RWPE1 (cell line): ENCODE results near the gene PSMD9.

Experiments
- CTCF ChIA-PET: fragments of 350-600 bp; sonication (Branson Sonifier 250); formaldehyde crosslinking; extraction: SDS; loops from one replicate; lab custom pipeline; 2021; lab: Yijun Ruan, JAX
- POLR2A ChIA-PET: fragments of 400-600 bp; formaldehyde crosslinking; extraction: SDS; loops from one replicate; lab custom pipeline; 2020; ENCODE audit warnings: antibody characterized with exemption; ENCODE audit not compliant: low non-redundant PET; lab: Yijun Ruan, JAX
- DNase-seq: peaks from one replicate; pipeline ENCODE4 v3.0.0; 2012; ENCODE audit warnings: low spot score
- H3K27ac ChIP-seq: fragments of 450-650 bp; 2 replicates; pipeline ENCODE4 v1.5.1; 2017
- TF ChIP-seq, protein P1 (sequence below): fragments of 450-650 bp; conservative IDR thresholded peaks from 2 replicates; pipeline ENCODE4 v1.5.1; 2017; ENCODE audit warnings: low read depth, mild to moderate bottlenecking

PSMD9 gene, protein sequence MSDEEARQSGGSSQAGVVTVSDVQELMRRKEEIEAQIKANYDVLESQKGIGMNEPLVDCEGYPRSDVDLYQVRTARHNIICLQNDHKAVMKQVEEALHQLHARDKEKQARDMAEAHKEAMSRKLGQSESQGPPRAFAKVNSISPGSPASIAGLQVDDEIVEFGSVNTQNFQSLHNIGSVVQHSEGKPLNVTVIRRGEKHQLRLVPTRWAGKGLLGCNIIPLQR

DNA sequence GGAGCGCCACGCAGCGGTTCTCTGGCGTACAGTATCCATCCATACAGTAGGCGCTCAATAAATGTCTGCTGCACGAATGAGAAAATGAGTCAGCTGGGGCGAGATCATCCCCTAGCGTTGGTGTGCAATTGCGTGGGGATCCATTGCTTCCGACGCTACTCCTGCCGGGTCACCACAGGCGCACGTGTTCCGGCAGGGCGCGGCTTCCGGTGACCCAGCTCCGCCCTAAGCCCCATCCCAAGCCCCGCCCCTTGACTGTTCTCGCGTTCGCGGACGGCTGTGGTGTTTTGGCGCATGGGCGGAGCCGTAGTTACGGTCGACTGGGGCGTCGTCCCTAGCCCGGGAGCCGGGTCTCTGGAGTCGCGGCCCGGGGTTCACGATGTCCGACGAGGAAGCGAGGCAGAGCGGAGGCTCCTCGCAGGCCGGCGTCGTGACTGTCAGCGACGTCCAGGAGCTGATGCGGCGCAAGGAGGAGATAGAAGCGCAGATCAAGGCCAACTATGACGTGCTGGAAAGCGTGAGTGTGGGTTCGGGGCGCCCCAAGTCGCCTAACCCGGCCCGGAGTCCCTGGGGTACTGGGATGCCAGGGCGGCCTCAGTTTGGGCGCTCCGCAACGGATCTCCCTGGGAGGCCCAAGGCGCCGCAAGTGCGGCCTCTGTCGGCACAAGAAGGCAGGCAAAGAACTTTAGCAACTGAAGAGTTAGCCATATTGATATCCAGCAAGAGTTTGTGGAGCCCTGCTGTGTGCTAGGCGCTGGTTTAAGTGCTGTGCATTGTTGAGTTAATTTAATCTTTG is at the start of gene PSMD9:
TSS of gene PSMD9 (plus strand) at position 313 of the 796 bp plus-strand sequence. CDS start at position 380, 67 bp downstream.
- ChIA-PET CTCF (interaction anchor here (0.6 to 2.6 kb wide), 10 partner anchors 16 to 1395 kb away, joined by 3 to 32 read pairs (median 4); partner anchors contain the start of gene RHOF), POLR2A (interaction anchor here (0.7 to 0.9 kb wide), 3 partner anchors 86 to 102 kb away, joined by 3 read pairs; no protein-coding TSS in a partner anchor)
- TF ChIP-seq, protein P1, sequence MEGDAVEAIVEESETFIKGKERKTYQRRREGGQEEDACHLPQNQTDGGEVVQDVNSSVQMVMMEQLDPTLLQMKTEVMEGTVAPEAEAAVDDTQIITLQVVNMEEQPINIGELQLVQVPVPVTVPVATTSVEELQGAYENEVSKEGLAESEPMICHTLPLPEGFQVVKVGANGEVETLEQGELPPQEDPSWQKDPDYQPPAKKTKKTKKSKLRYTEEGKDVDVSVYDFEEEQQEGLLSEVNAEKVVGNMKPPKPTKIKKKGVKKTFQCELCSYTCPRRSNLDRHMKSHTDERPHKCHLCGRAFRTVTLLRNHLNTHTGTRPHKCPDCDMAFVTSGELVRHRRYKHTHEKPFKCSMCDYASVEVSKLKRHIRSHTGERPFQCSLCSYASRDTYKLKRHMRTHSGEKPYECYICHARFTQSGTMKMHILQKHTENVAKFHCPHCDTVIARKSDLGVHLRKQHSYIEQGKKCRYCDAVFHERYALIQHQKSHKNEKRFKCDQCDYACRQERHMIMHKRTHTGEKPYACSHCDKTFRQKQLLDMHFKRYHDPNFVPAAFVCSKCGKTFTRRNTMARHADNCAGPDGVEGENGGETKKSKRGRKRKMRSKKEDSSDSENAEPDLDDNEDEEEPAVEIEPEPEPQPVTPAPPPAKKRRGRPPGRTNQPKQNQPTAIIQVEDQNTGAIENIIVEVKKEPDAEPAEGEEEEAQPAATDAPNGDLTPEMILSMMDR = peak; percentile 69
- peak; percentile 97 for DNase-seq
- H3K27ac ChIP-seq = peak within 1 kb of the TSS; percentile 92

DNA sequence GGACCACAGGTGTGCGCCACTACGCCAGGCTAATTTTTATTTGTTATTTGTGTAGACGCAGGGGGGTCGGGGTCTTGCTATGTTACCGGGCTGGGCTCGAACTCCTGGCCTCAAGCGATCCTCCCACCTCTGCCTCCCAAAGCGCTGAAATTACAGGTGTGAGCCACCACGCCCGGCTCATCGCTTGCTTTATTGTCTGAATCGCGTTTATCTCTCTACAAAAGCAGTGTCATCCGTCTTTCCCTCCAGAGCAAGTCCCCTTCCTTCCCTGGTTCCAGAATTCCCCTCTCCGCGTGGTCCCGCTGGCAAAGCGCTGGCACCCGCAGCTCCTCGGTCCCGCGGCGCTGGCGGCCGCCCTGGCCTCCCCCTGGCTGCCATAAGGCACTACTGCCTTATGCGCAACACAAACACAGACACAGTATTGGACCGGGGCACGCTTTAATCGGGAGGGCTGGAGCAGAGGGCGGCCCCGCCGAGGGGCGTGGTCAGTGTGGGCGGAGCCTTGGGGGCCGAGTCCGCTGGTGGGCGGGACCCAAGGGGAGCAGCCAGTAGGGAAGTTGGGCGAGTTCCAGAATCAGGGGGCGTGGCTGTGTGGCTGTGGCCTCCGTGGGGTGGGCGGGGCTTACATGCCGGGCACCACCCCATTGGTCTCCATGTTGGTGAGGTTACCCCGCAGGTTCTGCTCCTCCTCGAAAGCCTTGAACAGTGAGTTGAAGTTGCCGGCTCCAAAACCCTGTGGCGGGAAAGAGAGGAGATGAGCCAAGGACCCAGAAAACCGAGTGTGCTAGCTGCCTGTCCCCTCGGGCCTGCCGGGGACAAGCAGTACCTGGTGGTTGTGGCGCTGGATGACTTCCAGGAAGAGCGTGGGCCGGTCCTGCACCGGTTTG is 49.2 kb upstream of the PSMD9 start:
- TF ChIP-seq, protein P1 = peak; percentile 26; the same call in 1 of the 2 replicates
- ChIA-PET CTCF (interaction anchor here (0.7 to 0.9 kb wide), 5 partner anchors 28 to 1117 kb away, joined by 3 to 7 read pairs (median 4); no protein-coding TSS in a partner anchor), POLR2A (interaction anchor here (0.6 kb wide), 1 partner anchor 144 kb away, joined by 8 read pairs; no protein-coding TSS in a partner anchor)
- peak; percentile 99 for DNase-seq
- peak overlapping the region; percentile 77 for H3K27ac ChIP-seq

DNA sequence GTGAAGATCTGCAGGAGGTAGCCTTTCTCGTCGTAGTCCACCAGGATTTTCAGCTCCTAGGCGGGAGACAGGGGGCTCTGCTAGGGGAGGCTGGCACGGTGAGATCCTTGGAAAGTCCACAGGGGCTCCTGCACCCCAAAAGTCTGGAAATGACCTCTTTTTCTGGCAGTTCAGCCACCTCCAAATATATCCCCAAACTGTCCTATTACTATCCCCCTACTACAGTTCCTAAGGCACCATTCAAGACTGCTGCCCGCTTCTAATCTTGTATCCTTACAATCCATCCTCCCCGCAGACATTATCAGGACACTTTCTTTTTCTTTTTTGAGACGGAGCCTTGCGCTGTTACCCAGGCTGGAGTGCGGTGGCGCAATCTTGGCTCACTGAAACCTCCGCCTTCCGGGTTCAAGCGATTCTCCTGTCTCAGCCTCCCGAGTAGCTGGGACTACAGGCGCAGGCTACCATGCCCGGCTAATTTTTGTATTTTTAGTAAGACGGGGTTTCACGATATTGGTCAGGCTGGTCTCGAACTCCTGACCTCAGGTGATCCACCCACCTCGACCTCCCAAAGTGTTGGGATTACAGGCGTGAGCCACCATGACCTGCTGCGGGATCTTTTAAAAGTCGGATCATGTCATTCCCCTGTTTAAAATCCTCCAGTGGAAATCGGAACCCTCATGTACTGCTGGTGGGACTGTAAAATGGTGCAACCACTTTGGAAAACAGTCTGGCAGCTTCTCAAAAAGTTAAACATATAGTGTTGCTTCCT is 48.4 kb upstream of the PSMD9 start:
- POLR2A ChIA-PET = interaction anchor here (0.6 to 0.7 kb wide), 2 partner anchors 47 to 143 kb away, joined by 6 to 8 read pairs; no protein-coding TSS in a partner anchor
- TF ChIP-seq, protein P1 = no peak
- peak overlapping the region; percentile 77 for H3K27ac ChIP-seq
- no peak for DNase-seq
- CTCF ChIA-PET = interaction anchor here (0.6 to 0.8 kb wide), 4 partner anchors 42 to 1116 kb away, joined by 3 to 4 read pairs (median 4); no protein-coding TSS in a partner anchor

DNA sequence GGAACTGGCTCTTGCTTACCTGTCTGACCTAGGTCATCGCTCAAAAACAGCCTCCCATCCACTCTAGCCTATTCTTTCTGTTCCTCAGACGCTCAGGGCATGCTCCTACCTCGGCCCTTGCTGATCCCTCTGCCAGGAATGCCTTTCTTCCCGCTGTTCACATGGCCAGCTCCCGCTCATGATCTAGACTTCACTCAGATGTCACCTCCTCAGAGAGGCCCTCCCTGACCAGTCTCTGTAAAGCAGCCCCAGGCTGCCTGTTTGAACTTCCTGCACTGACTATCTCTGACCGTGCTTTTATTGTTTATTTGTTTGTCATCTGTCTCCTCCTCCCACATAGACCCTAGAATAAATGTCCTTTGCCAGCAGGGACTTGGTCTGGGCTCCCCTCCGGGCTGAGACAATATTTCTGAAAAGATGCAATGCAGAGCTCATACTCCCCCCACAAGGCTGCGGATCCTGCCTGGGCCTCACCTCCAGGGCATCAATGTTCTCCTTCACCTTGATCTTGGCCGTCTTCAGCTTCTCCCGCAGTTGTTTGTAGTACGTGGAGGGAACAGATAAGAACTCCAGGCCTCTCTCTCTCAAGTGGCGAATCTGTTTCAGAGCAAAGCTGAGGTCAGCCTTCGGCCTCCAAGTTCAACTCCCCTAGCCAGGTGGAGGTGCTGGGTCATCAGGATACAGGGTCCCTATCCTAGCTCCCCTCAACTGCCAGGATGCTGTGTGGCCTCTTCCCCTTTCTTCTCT is 45.2 kb upstream of the PSMD9 start:
- ChIA-PET POLR2A (no interaction called here), CTCF (no interaction called here)
- TF ChIP-seq, protein P1 = no peak
- no peak overlapping the region for H3K27ac ChIP-seq
- no peak for DNase-seq

DNA sequence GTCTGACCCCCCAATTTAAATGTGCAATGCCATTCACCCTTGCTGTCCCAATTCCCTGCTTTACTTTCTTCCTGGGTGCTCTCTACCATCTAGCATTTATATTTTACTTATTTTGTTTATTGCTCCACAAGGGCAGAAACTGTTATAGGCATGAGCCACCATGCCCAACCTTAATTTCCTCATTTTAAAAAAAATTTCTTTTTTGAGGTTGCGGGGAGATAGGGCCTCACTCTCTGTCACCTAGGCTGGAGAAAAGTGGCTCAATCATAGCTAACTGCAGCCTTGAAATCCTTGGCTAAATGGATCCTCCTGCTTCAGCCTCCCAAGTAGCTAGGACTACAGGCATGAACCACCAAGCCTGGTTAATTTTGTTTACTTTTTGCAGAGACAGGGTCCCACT is 42.9 kb upstream of the PSMD9 start:
- no peak overlapping the region for H3K27ac ChIP-seq
- TF ChIP-seq, protein P1 = no peak
- ChIA-PET POLR2A (no interaction called here), CTCF (no interaction called here)
- DNase-seq = no peak
